GM21723 (cell line): ENCODE results near the gene SMPD1.
"Not testable (repeated sequence)": the region's sequence is repeated elsewhere in the genome, so short reads cannot be mapped to it uniquely, and the experiment has no call there.

Experiments
- ATAC-seq: cut with Tn5 transposase; IDR thresholded peaks from one replicate; pipeline ENCODE4 v1.9.1; 2021; ENCODE audit warnings: mild to moderate bottlenecking, moderate library complexity; ENCODE audit not compliant: unreplicated experiment

Gene SMPD1

GRCh38 chr11:6387811-6388599 is 2.3 kb upstream of the SMPD1 start:
- ATAC-seq, result no peak

- no peak for ATAC-seq
Observed at GRCh38 chr11:6388748-6389147, 1.5 kb upstream of the SMPD1 start.

- no peak for ATAC-seq
Observed at GRCh38 chr11:6390718-6391469, 620 bp downstream of the SMPD1 start.

GRCh38 chr11:6391537-6392134 is 1.4 kb downstream of the SMPD1 start:
- no peak for ATAC-seq

- ATAC-seq, result not testable (repeated sequence)
Observed at GRCh38 chr11:6392251-6392650, 2.0 kb downstream of the SMPD1 start.

- ATAC-seq, result no peak
Observed at GRCh38 chr11:6393989-6394670, 3.9 kb downstream of the SMPD1 start.

- ATAC-seq, result no peak
Observed at GRCh38 chr11:6395470-6396060, 5.3 kb downstream of the SMPD1 start.

- ATAC-seq, result no peak
Observed at GRCh38 chr11:6397156-6397555, 6.9 kb downstream of the SMPD1 start.

- no peak for ATAC-seq
Observed at GRCh38 chr11:6397636-6398035, 7.4 kb downstream of the SMPD1 start.

- ATAC-seq, result no peak
Observed at GRCh38 chr11:6400431-6401345, 10.4 kb downstream of the SMPD1 start.

GRCh38 chr11:6401464-6401863 is 11.2 kb downstream of the SMPD1 start:
- no peak for ATAC-seq

GRCh38 chr11:6402061-6402470 is 11.8 kb downstream of the SMPD1 start:
- peak; percentile 58 for ATAC-seq

- ATAC-seq, result peak; percentile 95
Observed at GRCh38 chr11:6402561-6402981, 12.3 kb downstream of the SMPD1 start.

GRCh38 chr11:6403539-6403938 is 13.3 kb downstream of the SMPD1 start:
- no peak for ATAC-seq

- ATAC-seq, result no peak
Observed at GRCh38 chr11:6404342-6405051, 14.2 kb downstream of the SMPD1 start.

GRCh38 chr11:6405052-6405667 is 14.9 kb downstream of the SMPD1 start:
- no peak for ATAC-seq

GRCh38 chr11:6405846-6406245 is 15.6 kb downstream of the SMPD1 start:
- no peak for ATAC-seq

GRCh38 chr11:6406370-6406769 is 16.1 kb downstream of the SMPD1 start:
- no peak for ATAC-seq
